ENCODE measurements around the gene CDC16. TPM values are rescaled to one million over a fixed set of nuclear protein-coding genes. Genes with fewer than 3 reads are reported as not detected.

The CDC16 gene
- total and polyA plus RNA-seq, 2 of the 13 experiments (the other 11 are each of a cell fraction or from before 2014, with no cell fraction given) = 24.2 to 60.9 TPM

DNA sequence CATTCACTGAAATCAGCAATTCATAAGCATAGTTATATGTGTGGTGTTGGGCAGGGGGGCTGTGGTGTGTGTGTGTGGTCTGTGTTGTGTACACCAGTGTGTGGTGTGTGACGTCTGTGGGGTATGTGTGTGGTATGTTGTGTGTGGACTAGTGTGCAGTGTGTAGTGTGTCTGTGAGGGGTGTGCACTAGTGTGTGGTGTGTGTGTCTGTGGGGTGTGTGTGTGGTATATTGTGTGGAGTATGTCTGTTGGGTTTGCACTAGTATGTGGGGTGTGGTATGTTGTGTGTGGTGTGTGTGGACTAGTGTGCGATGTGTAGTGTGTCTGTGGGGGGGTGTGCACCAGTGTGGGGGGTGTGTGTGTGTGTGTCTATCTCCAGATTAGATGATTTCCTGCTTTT, 7.2 kb upstream of the CDC16 start (continued):
- TF ChIP-seq, protein P1, sequence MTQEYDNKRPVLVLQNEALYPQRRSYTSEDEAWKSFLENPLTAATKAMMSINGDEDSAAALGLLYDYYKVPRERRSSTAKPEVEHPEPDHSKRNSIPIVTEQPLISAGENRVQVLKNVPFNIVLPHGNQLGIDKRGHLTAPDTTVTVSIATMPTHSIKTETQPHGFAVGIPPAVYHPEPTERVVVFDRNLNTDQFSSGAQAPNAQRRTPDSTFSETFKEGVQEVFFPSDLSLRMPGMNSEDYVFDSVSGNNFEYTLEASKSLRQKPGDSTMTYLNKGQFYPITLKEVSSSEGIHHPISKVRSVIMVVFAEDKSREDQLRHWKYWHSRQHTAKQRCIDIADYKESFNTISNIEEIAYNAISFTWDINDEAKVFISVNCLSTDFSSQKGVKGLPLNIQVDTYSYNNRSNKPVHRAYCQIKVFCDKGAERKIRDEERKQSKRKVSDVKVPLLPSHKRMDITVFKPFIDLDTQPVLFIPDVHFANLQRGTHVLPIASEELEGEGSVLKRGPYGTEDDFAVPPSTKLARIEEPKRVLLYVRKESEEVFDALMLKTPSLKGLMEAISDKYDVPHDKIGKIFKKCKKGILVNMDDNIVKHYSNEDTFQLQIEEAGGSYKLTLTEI (CRISPR knock-in tag; conservative IDR thresholded peaks at IDR 0.05) = no peak
- TF ChIP-seq ZNF670 (CRISPR knock-in tag; IDR thresholded peaks at IDR 0.05; ENCODE audit: borderline replicate concordance) (no peak), DPF2 (CRISPR knock-in tag; IDR thresholded peaks at IDR 0.05; ENCODE audit: borderline replicate concordance, low read depth) (no peak), RNF2 (conservative IDR thresholded peaks at IDR 0.05; ENCODE audit: low read depth) (no peak), ZFP36 (IDR thresholded peaks at IDR 0.05; ENCODE audit: borderline replicate concordance, low read depth, low read length, partially characterized antibody) (no peak), FOXA1 (IDR thresholded peaks at IDR 0.05) (no peak), FOXA1 (CRISPR knock-in tag; IDR thresholded peaks at IDR 0.05) (no peak), ZNF441 (CRISPR knock-in tag; IDR thresholded peaks at IDR 0.05; ENCODE audit: borderline replicate concordance) (no peak), MAZ (IDR thresholded peaks at IDR 0.05; ENCODE audit: borderline replicate concordance, low read depth, low read length) (no peak), MAZ (CRISPR knock-in tag; IDR thresholded peaks at IDR 0.05; ENCODE audit: low read depth) (no peak)
- TF ChIP-seq, protein P2, sequence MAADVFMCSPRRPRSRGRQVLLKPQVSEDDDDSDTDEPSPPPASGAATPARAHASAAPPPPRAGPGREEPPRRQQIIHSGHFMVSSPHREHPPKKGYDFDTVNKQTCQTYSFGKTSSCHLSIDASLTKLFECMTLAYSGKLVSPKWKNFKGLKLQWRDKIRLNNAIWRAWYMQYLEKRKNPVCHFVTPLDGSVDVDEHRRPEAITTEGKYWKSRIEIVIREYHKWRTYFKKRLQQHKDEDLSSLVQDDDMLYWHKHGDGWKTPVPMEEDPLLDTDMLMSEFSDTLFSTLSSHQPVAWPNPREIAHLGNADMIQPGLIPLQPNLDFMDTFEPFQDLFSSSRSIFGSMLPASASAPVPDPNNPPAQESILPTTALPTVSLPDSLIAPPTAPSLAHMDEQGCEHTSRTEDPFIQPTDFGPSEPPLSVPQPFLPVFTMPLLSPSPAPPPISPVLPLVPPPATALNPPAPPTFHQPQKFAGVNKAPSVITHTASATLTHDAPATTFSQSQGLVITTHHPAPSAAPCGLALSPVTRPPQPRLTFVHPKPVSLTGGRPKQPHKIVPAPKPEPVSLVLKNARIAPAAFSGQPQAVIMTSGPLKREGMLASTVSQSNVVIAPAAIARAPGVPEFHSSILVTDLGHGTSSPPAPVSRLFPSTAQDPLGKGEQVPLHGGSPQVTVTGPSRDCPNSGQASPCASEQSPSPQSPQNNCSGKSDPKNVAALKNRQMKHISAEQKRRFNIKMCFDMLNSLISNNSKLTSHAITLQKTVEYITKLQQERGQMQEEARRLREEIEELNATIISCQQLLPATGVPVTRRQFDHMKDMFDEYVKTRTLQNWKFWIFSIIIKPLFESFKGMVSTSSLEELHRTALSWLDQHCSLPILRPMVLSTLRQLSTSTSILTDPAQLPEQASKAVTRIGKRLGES (CRISPR knock-in tag; IDR thresholded peaks at IDR 0.05; ENCODE audit: borderline replicate concordance) = no peak
- TF ChIP-seq, protein P3, sequence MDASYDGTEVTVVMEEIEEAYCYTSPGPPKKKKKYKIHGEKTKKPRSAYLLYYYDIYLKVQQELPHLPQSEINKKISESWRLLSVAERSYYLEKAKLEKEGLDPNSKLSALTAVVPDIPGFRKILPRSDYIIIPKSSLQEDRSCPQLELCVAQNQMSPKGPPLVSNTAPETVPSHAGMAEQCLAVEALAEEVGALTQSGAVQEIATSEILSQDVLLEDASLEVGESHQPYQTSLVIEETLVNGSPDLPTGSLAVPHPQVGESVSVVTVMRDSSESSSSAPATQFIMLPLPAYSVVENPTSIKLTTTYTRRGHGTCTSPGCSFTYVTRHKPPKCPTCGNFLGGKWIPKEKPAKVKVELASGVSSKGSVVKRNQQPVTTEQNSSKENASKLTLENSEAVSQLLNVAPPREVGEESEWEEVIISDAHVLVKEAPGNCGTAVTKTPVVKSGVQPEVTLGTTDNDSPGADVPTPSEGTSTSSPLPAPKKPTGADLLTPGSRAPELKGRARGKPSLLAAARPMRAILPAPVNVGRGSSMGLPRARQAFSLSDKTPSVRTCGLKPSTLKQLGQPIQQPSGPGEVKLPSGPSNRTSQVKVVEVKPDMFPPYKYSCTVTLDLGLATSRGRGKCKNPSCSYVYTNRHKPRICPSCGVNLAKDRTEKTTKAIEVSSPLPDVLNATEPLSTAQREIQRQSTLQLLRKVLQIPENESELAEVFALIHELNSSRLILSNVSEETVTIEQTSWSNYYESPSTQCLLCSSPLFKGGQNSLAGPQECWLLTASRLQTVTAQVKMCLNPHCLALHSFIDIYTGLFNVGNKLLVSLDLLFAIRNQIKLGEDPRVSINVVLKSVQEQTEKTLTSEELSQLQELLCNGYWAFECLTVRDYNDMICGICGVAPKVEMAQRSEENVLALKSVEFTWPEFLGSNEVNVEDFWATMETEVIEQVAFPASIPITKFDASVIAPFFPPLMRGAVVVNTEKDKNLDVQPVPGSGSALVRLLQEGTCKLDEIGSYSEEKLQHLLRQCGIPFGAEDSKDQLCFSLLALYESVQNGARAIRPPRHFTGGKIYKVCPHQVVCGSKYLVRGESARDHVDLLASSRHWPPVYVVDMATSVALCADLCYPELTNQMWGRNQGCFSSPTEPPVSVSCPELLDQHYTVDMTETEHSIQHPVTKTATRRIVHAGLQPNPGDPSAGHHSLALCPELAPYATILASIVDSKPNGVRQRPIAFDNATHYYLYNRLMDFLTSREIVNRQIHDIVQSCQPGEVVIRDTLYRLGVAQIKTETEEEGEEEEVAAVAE (CRISPR knock-in tag; IDR thresholded peaks at IDR 0.05; ENCODE audit: borderline replicate concordance) = no peak
